AG08395 (cell line): ENCODE measurements around the gene DSC2.
"Not testable (repeated sequence)": the region's sequence is repeated elsewhere in the genome, so short reads cannot be mapped to it uniquely, and the experiment has no call there.

ENCODE experiments used
- DNase-seq: peaks from one replicate; pipeline ENCODE4 v3.0.0; 2012; ENCODE audit warnings: mixed read lengths, low spot score

DSC2 gene

DNA sequence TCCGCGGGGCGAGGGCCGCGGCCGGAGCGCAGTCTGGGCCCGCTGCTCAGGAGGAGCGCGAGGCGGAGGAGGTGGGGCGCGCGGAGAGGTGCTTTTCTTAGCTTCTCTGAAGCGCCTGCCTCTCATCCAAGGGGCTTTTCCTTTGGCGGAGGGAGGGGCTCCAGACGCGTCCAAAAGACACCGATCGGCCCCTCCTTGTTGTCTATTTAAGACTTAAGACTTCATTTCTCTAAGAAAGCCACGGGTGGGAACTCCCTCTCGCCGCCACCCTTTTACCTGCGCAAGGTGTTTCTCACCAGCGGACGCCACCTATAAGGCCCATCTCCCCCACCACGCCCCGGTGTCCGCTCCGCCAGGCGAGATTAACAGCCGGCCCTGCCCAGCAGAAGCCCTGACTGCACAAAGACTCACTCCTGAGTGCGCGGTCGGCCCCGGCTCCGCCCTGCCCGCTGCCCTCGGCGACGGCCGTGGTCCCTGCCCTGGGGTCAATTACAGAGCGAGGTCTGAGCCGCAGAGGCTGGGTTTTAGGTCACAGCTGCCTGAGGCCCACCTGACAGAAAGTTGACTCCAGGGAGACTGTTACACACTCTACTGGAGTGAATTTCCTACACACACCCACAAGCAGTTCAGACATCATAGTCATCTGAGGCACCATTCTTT, at the start of gene DSC2:
DSC2 (minus strand) TSS at position 397 of the 660 bp plus-strand sequence. CDS start 450 bp downstream, outside the sequence.
- DNase-seq: no peak

DNA sequence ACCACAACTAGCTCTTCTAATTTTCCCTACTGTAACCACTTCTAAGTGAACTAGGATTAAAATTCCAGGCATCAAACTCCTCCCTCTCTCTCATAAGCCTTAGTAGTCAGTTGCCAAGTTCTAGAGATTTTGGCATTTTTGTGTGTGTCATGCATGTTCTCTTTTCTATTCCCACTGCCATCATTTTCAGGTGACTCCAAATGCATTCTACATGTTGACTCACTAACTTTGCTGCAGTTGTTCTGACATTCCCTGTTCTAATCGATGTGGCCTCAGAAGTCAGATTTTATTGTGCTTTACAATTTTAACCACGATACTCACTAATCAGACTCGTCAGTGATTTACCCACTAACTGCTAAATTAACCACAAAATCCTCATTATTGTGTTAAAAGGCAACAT, 47.1 kb upstream of the DSC2 start:
- no peak for DNase-seq

DNA sequence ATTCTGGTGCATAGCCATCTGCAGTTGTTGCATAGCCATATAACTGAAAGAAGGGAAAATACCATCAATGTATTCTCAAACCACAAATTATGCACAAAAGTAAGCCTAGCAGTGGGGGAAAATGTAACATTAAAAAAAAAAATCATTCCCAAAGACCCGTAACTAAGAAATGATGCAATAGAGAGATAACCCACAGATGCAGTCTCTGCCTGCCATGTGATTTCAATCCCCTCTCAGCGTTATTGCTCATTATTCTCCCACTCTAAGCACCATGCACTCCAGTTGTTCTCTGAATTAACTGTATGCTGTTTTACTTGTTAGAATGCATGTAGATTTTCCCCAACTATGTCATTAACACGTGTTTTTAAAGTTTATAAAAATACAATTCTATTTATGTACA, 46.4 kb upstream of the DSC2 start:
- DNase-seq: no peak

DNA sequence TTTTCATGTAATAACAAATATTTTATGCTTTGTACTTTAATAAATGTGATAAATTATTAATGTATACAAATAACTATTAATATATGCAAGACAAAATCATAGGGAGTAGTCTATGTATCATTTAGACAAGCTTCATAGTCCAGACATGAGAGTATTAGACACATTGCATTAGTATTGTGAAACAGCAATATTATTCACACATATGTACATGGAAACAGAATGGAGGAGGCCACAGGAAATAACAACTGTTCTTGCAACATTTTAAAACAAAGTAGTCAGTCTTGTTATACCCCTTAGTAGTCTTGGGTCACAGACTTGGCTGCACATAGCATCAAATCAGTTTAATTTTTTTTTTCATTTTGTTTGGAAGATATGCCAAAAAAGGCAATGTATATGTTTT, 44.6 kb upstream of the DSC2 start:
- DNase-seq: no peak

- DNase-seq: no peak
These were observed 40.8 kb upstream of the DSC2 start for GRCh38 chr18:31143025-31143424.

GRCh38 chr18:31138709-31139108, 36.5 kb upstream of the DSC2 start:
- DNase-seq: no peak

GRCh38 chr18:31134988-31135529, 32.8 kb upstream of the DSC2 start:
- no peak for DNase-seq

DNA sequence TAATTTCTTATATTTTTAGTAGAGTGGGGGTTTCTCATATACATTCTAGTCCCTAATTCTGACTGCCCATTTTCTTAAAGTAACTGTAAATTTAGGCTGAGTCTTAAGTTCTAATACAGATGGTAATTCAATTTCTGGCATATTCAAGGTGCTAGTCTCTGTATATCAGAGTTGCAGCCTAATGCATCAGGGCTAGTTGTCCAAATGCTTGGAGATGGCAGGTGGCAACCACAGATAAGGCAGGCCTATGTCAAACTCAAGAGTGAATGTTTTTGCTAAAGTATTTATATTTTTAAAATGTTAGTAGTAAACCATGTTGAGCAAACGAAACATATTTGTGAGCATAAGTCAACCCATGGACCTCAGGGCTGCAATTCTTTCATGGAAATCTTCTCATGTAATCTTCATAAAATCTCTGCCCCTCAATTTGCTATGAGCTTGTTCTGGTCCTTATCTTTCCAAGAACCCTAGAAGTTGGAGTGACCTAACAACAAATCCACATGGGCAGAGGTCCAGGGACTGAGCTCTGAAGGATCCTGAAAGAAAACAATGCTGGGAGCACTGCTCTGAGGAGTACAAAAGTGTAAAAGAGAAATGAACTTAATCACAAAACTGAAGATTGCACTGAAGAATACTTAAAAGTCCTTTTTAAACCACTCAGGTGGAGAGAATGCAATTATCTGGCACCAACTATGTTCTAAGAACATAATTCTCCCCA, 27.3 kb upstream of the DSC2 start:
- DNase-seq: no peak

- DNase-seq: no peak
These were observed 23.7 kb upstream of the DSC2 start for GRCh38 chr18:31125878-31126277.

GRCh38 chr18:31123125-31123524, 20.9 kb upstream of the DSC2 start:
- not testable (repeated sequence) for DNase-seq

DNA sequence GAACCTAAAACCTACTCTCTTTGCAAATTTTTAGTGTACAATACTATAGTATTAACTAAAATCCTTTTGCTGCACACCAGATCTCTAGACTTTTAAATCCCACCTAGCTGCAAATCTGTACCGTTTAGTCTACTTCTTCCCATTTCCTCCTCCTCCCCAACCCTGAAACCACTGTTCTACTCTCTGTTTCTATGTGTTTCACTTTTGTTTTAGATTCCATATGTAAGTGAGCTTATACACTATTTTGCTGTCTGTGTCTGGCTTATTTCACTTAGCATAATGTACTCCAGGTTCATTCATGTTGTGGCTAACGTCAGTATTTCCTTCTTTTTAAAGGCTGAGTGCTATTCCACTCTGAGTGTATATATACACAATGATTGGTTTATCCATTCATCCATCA, 18.4 kb upstream of the DSC2 start:
- DNase-seq: no peak

GRCh38 chr18:31116853-31117595, 14.8 kb upstream of the DSC2 start:
- no peak for DNase-seq

- no peak for DNase-seq
These were observed 10.6 kb upstream of the DSC2 start for GRCh38 chr18:31112804-31113203.

DNA sequence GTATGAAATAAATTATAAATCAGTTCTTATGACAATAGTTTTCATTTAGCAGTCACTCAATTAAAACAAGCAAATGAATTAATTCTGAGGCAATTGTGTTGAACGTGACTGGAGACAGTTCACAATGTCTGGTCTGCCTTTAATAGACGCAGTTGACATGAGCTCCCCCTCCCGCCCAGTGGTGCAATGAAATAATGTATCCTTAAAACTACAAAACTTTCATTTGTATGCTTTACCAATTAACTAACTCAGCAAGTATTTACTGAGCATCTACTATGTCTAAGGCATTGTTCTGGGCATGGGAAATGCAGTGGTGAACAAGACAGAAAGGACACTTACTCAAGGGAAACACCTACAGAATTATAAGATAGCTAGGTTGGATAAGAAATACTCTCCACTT, 3.5 kb upstream of the DSC2 start:
- DNase-seq: no peak

- DNase-seq: no peak
These were observed 2.2 kb upstream of the DSC2 start for GRCh38 chr18:31104444-31104843.

DNA sequence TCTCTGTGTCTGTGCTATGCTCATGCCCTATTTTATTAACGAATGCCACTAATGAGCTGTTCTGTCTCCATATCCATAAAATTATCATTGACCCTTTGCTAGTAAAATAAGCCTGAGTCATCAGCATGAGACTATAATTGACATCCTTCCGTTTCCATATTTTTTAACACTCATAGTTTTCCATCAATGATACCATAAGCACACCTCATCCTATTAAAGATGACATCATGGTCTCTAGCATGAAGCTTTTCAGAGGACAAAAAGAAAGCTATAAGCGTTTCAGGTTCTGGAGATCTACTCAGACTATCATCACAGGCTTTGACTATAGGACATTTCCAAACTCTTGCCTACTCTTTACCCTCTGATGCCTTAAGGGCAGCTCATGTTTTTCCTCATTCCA, 1.2 kb upstream of the DSC2 start:
- no peak for DNase-seq

GRCh38 chr18:31102941-31103340, 720 bp upstream of the DSC2 start:
- no peak for DNase-seq

DNA sequence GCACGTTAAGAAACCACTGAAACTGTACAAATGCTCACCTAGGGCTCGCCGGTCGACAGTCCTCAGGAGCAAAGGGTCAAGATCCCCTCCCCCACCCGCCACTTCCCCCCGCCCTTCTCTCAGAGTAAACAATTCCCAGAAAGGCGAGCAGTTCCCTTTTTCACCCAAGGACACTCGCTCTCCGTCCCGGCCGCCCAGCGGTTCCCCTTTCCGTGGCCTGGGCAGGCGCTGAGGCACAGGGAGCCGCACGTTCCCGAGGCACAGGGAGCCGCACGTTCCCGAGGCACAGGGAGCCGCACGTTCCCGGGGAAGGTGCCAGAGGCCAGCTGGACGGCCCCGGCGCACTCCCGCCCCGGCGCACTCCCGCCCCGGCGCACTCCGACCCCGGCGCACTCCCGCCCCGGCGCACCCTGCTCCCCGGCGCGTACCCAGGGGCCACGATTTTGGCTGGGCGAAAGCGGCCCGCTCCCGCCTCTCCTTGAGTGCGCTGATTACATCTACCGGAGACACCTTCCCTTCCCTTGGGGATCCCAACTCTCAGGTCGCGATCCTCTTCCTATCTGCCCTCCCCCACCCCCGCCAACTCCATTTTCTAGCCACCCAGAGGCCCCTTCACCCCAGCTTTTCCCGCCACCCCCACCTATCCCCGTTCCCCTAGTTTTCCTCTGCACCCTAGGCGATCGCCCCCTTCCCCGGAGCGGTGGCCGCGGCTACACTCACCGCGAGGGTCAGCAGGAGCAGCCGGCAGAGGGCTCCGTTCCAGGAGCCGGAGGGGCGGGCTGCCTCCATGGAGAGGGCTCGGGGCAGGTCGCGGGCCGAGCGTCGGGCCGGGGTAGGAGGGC, 817 bp downstream of the DSC2 start:
- DNase-seq: no peak

DNA sequence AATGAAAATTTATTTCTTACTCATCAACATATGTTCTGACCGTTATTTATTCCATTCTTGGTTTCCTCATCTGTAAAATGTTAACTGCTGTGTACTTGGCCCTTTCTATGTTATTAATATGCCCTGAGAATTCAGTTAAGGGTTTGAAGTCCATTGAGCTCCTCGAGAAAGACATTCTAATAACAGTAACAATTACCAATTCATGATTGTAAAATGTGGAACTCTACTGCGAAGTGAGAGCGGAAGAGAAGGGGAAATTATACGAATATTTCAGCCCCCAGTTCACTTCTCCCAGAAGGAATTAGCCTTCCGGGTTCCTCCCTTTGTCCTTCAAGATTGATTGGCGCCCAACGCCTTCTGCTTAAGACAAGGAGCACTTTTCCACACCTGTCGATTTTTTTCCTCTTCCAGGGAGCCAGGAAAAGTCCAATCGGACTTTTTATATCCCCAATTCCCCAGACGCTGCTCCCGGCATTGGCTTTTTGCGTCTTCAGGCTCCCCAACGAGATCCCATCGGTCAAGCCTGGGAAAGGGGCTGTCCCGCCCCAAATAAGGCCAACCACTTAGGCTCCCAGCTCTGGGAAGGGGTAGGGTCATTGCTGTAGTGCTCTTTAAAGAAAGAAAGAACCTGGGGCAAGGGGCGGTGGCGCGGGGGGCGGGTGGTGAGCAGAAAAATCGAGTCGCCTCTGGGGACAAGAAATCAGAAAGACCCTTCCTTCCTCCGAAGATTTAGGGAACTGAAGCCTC, 1.6 kb downstream of the DSC2 start:
- DNase-seq: no peak

GRCh38 chr18:31099450-31100230, 2.6 kb downstream of the DSC2 start:
- DNase-seq: no peak
